ENCODE data around the gene DIP2C. TPM values are rescaled to one million over a fixed set of nuclear protein-coding genes. Genes with fewer than 3 reads are reported as not detected.
A peak's percentile ranks its signal among the peaks of the same experiment; 100 is the strongest.

DIP2C gene
- total RNA-seq, 2 donors from 2014 or later = 13.0 to 13.7 TPM

DNA sequence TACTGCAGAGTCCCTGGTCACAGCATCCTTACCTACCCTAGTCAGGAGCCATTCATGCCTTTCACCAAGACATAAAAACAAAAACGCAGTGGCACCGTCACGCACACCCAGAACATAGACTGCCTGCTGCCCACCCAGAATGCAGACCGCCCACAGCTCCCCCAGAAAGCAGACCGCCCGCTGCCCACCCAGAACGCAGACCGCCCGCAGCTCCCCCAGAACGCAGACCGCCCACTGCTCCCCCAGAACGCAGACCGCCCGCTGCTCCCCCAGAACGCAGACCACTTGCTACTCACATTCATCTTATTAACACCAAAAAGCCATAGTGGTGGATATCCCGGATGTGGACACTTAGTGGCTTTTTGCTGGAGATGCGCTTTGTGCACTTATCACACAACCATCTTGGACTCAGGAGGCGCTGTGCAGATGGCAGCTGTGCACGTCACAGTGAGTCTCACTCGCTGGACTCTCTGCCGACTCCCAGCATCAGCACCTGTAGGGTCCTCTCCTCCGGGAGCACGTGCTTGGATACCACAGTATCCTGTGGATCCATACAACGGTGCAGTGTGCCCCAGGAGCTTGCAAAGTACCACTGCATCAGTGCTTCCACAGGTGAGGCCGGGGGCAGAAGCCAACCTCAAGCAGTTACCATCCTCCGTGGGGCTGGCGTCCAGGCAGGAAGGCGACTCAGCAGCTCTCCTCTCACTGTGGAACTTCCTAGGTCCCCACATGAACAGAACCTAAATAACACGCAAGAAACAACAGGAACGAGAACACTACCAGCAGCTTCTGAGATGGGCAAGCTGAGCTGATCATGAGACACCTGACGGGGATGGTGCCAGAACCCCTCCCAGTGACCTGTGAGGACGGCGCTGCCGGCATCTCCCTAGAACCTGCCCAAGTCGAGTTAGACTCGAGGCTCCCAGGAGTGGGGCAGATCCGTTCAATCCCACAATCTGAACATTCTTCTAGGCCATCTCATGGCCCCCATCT lies 161.0 kb downstream of the DIP2C start:
- Mint-ChIP-seq H3K4me3 (no peak overlapping the region), H3K27me3 (ENCODE audit: insufficient read depth) (no peaks in the 10 kb centered on the region), H3K27ac (no peak overlapping the region), H3K9me3 (no peaks in the 10 kb centered on the region), H3K4me1 (no peaks in the 10 kb centered on the region), H3K36me3 (ENCODE audit: low read depth) (no peaks in the 10 kb centered on the region)
- 94 to 98% methylated on average over 27 to 37 of the region's 37 CpGs for WGBS, 2 experiments (ENCODE audit: insufficient coverage in 1 of 2, insufficient read length in 1 of 2)
- Histone ChIP-seq H3K36me3 (ENCODE audit: control insufficient read depth, insufficient read depth, low read length) (no peaks in the 10 kb centered on the region), H3K27me3 (ENCODE audit: control insufficient read depth, insufficient read depth, low read length, poor library complexity, severe bottlenecking) (no peaks in the 10 kb centered on the region), H3K4me1 (ENCODE audit: control insufficient read depth, insufficient read depth, low read length) (no peaks in the 10 kb centered on the region), H3K9me3 (ENCODE audit: control insufficient read depth, low read length) (no peaks in the 10 kb centered on the region), H3K27ac (ENCODE audit: low read depth, low read length) (no peak overlapping the region), H3K9ac (ENCODE audit: extremely low read depth, low read length, poor library complexity, severe bottlenecking) (no peak overlapping the region), H3K4me3 (ENCODE audit: low read length) (no peak overlapping the region)
- no peak for DNase-seq
- TF ChIP-seq, protein P1, sequence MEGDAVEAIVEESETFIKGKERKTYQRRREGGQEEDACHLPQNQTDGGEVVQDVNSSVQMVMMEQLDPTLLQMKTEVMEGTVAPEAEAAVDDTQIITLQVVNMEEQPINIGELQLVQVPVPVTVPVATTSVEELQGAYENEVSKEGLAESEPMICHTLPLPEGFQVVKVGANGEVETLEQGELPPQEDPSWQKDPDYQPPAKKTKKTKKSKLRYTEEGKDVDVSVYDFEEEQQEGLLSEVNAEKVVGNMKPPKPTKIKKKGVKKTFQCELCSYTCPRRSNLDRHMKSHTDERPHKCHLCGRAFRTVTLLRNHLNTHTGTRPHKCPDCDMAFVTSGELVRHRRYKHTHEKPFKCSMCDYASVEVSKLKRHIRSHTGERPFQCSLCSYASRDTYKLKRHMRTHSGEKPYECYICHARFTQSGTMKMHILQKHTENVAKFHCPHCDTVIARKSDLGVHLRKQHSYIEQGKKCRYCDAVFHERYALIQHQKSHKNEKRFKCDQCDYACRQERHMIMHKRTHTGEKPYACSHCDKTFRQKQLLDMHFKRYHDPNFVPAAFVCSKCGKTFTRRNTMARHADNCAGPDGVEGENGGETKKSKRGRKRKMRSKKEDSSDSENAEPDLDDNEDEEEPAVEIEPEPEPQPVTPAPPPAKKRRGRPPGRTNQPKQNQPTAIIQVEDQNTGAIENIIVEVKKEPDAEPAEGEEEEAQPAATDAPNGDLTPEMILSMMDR (conservative IDR thresholded peaks at IDR 0.05) = no peak

DNA sequence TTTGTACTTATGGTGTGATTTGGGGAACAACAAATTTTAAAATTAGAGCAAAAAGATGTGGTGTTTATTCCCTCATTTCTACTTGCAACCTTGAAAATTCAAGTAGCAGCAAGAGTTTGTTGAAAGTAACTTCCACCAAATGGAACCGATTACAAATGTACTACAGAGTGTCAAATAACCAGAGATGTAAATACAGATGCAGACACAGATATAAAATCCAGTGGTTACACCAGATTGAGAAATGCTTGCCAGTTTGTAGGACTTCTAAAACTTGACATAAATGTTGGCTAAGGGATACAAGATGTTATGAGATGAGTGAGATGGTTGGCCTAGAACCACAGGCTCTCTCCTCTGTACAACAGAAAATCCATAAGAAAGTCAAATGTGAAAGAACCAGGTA lies 162.1 kb downstream of the DIP2C start:
- 100% methylated on average over 1 of the region's 1 CpG for WGBS, 2 experiments (ENCODE audit: insufficient coverage in 1 of 2, insufficient read length in 1 of 2)
- Mint-ChIP-seq H3K27ac (no peak overlapping the region), H3K9me3 (no peaks in the 10 kb centered on the region), H3K4me3 (no peak overlapping the region), H3K36me3 (ENCODE audit: low read depth) (no peaks in the 10 kb centered on the region), H3K4me1 (no peaks in the 10 kb centered on the region), H3K27me3 (ENCODE audit: insufficient read depth) (no peaks in the 10 kb centered on the region)
- H3K4me3 ChIP-seq (ENCODE audit: low read length) = no peak overlapping the region
- no peaks in the 10 kb centered on the region for H3K36me3 ChIP-seq (ENCODE audit: control insufficient read depth, insufficient read depth, low read length)
- H3K27me3 ChIP-seq (ENCODE audit: control insufficient read depth, insufficient read depth, low read length, poor library complexity, severe bottlenecking) = no peaks in the 10 kb centered on the region
- TF ChIP-seq, protein P1 (conservative IDR thresholded peaks at IDR 0.05) = no peak
- no peak for DNase-seq
- no peak overlapping the region for H3K9ac ChIP-seq (ENCODE audit: extremely low read depth, low read length, poor library complexity, severe bottlenecking)
- no peaks in the 10 kb centered on the region for H3K9me3 ChIP-seq (ENCODE audit: control insufficient read depth, low read length)
- no peak overlapping the region for H3K27ac ChIP-seq (ENCODE audit: low read depth, low read length)
- H3K4me1 ChIP-seq (ENCODE audit: control insufficient read depth, insufficient read depth, low read length) = no peaks in the 10 kb centered on the region

DNA sequence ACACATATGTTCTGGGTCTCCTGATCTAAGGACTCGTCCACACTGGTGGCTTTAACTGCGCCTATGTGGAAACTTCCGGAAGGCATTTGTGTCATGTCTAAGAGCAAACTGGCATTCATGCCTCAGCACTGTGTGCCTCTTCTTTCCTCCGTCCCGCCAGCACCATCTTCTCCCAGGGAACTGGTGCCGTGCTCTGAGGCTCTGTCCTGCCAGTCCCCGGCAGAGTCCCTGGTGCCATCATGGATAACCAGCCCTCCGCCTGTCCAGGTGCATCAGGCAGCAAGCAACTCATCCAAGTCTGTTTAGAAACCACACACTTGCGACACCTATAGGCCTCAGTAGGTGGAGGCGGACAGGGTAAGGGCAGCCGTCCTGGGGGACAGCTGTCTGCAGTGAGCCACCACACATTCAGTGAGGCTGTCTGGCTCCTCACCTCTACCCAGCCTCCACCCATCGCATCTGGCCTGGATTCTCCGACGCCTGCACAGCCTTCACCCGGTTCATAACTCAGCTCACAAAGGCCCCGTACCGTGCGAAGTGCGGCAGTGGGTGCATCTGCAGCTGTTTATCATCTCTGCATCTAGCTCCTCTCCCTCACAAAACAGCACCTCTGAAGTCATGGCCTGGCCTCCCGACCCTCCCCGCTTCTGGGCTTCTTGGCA lies 162.7 kb downstream of the DIP2C start:
- no peaks in the 10 kb centered on the region for H3K36me3 ChIP-seq (ENCODE audit: control insufficient read depth, insufficient read depth, low read length)
- no peaks in the 10 kb centered on the region for H3K4me1 ChIP-seq (ENCODE audit: control insufficient read depth, insufficient read depth, low read length)
- TF ChIP-seq, protein P1 (conservative IDR thresholded peaks at IDR 0.05) = peak; percentile 65
- Mint-ChIP-seq H3K36me3 (ENCODE audit: low read depth) (no peaks in the 10 kb centered on the region), H3K4me3 (no peak overlapping the region), H3K9me3 (no peaks in the 10 kb centered on the region), H3K27me3 (ENCODE audit: insufficient read depth) (no peaks in the 10 kb centered on the region), H3K4me1 (no peaks in the 10 kb centered on the region), H3K27ac (peak overlapping the region; percentile 36)
- no peaks in the 10 kb centered on the region for H3K9me3 ChIP-seq (ENCODE audit: control insufficient read depth, low read length)
- H3K27me3 ChIP-seq (ENCODE audit: control insufficient read depth, insufficient read depth, low read length, poor library complexity, severe bottlenecking) = no peaks in the 10 kb centered on the region
- no peak overlapping the region for H3K27ac ChIP-seq (ENCODE audit: low read depth, low read length)
- peak; percentile 83 for DNase-seq
- H3K4me3 ChIP-seq (ENCODE audit: low read length) = no peak overlapping the region
- no peak overlapping the region for H3K9ac ChIP-seq (ENCODE audit: extremely low read depth, low read length, poor library complexity, severe bottlenecking)
- 90 to 93% methylated on average over 13 to 21 of the region's 21 CpGs for WGBS, 2 experiments (ENCODE audit: insufficient coverage in 1 of 2, insufficient read length in 1 of 2)
